H1 (cell line): Measurements from ENCODE around the gene TLCD2. TPM values are rescaled to one million over a fixed set of nuclear protein-coding genes. Genes with fewer than 3 reads are reported as not detected.

Source experiments
- CTCF ChIA-PET: fragments of 300-600 bp; sonication (Branson Sonifier 250); formaldehyde crosslinking; loops from one replicate; lab custom pipeline; 2021; ENCODE audit not compliant: partially characterized antibody; lab: Charles Lee
- POLR2A ChIA-PET: fragments of 300-600 bp; sonication (Branson Sonifier 250); formaldehyde crosslinking; loops from one replicate; lab custom pipeline; 2021; ENCODE audit warnings: inconsistent platforms; ENCODE audit not compliant: partially characterized antibody; lab: Charles Lee
- DNase-seq, 2 experiments: peaks; one replicate each; pipeline versions ENCODE4 v3.0.0 to v3.0.0-alpha.2; 2010 to 2022; ENCODE audit warnings: low spot score in 2 of 2, low read depth in 1 of 2, mixed read lengths in 1 of 2
- FAIRE-seq: peaks from 2 replicates; lab custom pipeline; 2011; peaks lifted over from hg19 to GRCh38; lab: Jason Lieb, UNC
- H2AFZ ChIP-seq: 2 replicates; pipeline ENCODE4 v1.8.1; 2012; ENCODE audit warnings: low read length, inconsistent platforms
- H2AK5ac ChIP-seq: 2 replicates; pipeline ENCODE4 v1.6.1; 2013; ENCODE audit warnings: low read depth, low read length
- H2BK120ac ChIP-seq: replicated peaks from 2 replicates; pipeline ENCODE3; 2013; ENCODE audit warnings: low read depth, low read length, inconsistent platforms
- H2BK12ac ChIP-seq: 2 replicates; pipeline ENCODE4 v1.6.1; 2013; ENCODE audit warnings: low read depth, low read length
- H2BK15ac ChIP-seq: 2 replicates; pipeline ENCODE4 v1.6.1; 2013; ENCODE audit warnings: low read length
- H2BK20ac ChIP-seq: 2 replicates; pipeline ENCODE4 v1.6.1; 2013; ENCODE audit warnings: low read length
- H2BK5ac ChIP-seq: 2 replicates; pipeline ENCODE4 v1.6.1; 2013; ENCODE audit warnings: low read depth, low read length
- H3K14ac ChIP-seq: 2 replicates; pipeline ENCODE4 v1.6.1; 2013; ENCODE audit warnings: inconsistent platforms; ENCODE audit not compliant: insufficient read length
- H3K18ac ChIP-seq: 2 replicates; pipeline ENCODE4 v1.6.1; 2013; ENCODE audit warnings: low read length; ENCODE audit errors: extremely low read depth
- H3K23ac ChIP-seq: 2 replicates; pipeline ENCODE4 v1.6.1; 2013; ENCODE audit warnings: inconsistent platforms; ENCODE audit not compliant: insufficient read length
- H3K23me2 ChIP-seq: 2 replicates; pipeline ENCODE4 v1.6.1; 2013; ENCODE audit warnings: low read depth, low read length
- H3K27ac ChIP-seq: 2 replicates; pipeline ENCODE4 v1.6.1; 2011; ENCODE audit warnings: low read depth, low read length, inconsistent platforms
- H3K27me3 ChIP-seq, 4 experiments: replicated peaks in 1 of 4; 1 replicate in 1 of 4; 2 replicates in 3 of 4; pipeline versions ENCODE4 v1.6.1 to v1.8.1; 2011 to 2013; ENCODE audit warnings: low read length in 3 of 4, mild to moderate bottlenecking in 3 of 4, inconsistent platforms in 2 of 4, mixed read lengths in 2 of 4, moderate library complexity in 1 of 4; ENCODE audit not compliant: control insufficient read depth in 3 of 4, insufficient read depth in 3 of 4; ENCODE audit errors: extremely low read depth in 1 of 4
- H3K36me3 ChIP-seq, 4 experiments: 2 replicates each; pipeline versions ENCODE4 v1.6.1 to v1.8.1; 2011 to 2013; ENCODE audit warnings: mild to moderate bottlenecking in 4 of 4, low read length in 3 of 4, moderate library complexity in 2 of 4, control low read depth in 1 of 4, inconsistent platforms in 1 of 4; ENCODE audit not compliant: insufficient read depth in 4 of 4, control insufficient read depth in 2 of 4
- H3K4ac ChIP-seq: replicated peaks from 2 replicates; pipeline ENCODE3; 2013; ENCODE audit warnings: low read length, low read depth, mixed read lengths, inconsistent platforms; ENCODE audit not compliant: insufficient read length
- H3K4me1 ChIP-seq, 4 experiments: replicated peaks in 1 of 4; 1 replicate in 1 of 4; 2 replicates in 3 of 4; pipeline versions ENCODE4 v1.6.1 to v1.8.1; 2011 to 2013; ENCODE audit warnings: low read length in 3 of 4, inconsistent platforms in 2 of 4, mixed read lengths in 1 of 4; ENCODE audit not compliant: insufficient read depth in 4 of 4, control insufficient read depth in 3 of 4
- H3K4me2 ChIP-seq, 2 experiments: 2 replicates each; pipeline versions ENCODE4 v1.6.1 to v1.8.1; 2011 to 2013; ENCODE audit warnings: low read depth in 2 of 2, low read length in 2 of 2, control low read depth in 1 of 2, inconsistent platforms in 1 of 2, mild to moderate bottlenecking in 1 of 2; ENCODE audit not compliant: insufficient read depth in 1 of 2
- H3K4me3 ChIP-seq, 4 experiments: fragments of 200-600, 300-600 bp in 1 of 4; sonication (generic), shearing (Covaris generic), sonication (Bioruptor Twin) in 1 of 4; 2 replicates each; pipeline versions ENCODE4 v1.5.1 to v1.8.1; 2011 to 2016; ENCODE audit warnings: low read length in 4 of 4, low read depth in 3 of 4, control low read depth in 2 of 4, inconsistent platforms in 2 of 4, mild to moderate bottlenecking in 2 of 4, mixed read lengths in 1 of 4, moderate library complexity in 1 of 4; ENCODE audit not compliant: insufficient read depth in 2 of 4; ENCODE audit errors: extremely low read depth in 1 of 4
- H3K56ac ChIP-seq: replicated peaks from 2 replicates; pipeline ENCODE3; 2013; ENCODE audit warnings: low read depth, mild to moderate bottlenecking, mixed read lengths, low read length, inconsistent platforms; ENCODE audit not compliant: insufficient read length
- H3K79me1 ChIP-seq: 2 replicates; pipeline ENCODE4 v1.6.1; 2013; ENCODE audit warnings: low read depth, low read length, control low read depth
- H3K79me2 ChIP-seq, 2 experiments: 2 replicates each; pipeline versions ENCODE4 v1.6.1 to v1.8.1; 2012 to 2013; ENCODE audit warnings: low read length in 2 of 2, mild to moderate bottlenecking in 2 of 2, inconsistent platforms in 1 of 2; ENCODE audit not compliant: insufficient read depth in 2 of 2, control insufficient read depth in 1 of 2
- H3K9ac ChIP-seq, 4 experiments: replicated peaks in 1 of 4; 1 replicate in 1 of 4; 2 replicates in 3 of 4; pipeline versions ENCODE4 v1.6.1 to v1.8.1; 2011 to 2013; ENCODE audit warnings: low read depth in 3 of 4, low read length in 3 of 4, control low read depth in 2 of 4, mild to moderate bottlenecking in 2 of 4, moderate library complexity in 2 of 4, inconsistent platforms in 1 of 4; ENCODE audit errors: extremely low read depth in 1 of 4
- H3K9me3 ChIP-seq, 2 experiments: 2 replicates each; pipeline versions ENCODE4 v1.6.1 to v1.8.1; 2012 to 2013; ENCODE audit warnings: mild to moderate bottlenecking in 2 of 2, moderate library complexity in 2 of 2, control low read depth in 1 of 2, inconsistent platforms in 1 of 2, low read depth in 1 of 2, low read length in 1 of 2, mixed read lengths in 1 of 2; ENCODE audit not compliant: insufficient read depth in 2 of 2
- H4K20me1 ChIP-seq, 2 experiments: replicated peaks in 1 of 2; 2 replicates each; pipeline versions ENCODE3 to v1.8.1; 2011 to 2013; ENCODE audit warnings: inconsistent platforms in 2 of 2, low read length in 2 of 2, mild to moderate bottlenecking in 1 of 2; ENCODE audit not compliant: insufficient read depth in 2 of 2, control insufficient read depth in 1 of 2
- H4K5ac ChIP-seq: 2 replicates; pipeline ENCODE4 v1.6.1; 2013; ENCODE audit warnings: low read length, low read depth, mixed read lengths, inconsistent platforms; ENCODE audit not compliant: insufficient read length
- H4K8ac ChIP-seq: 2 replicates; pipeline ENCODE4 v1.8.0; 2013; ENCODE audit warnings: mild to moderate bottlenecking, moderate library complexity, low read length, inconsistent platforms; ENCODE audit not compliant: insufficient read depth; ENCODE audit errors: extremely low read depth
- H4K91ac ChIP-seq: replicated peaks from 2 replicates; pipeline ENCODE3; 2013; ENCODE audit warnings: low read length, mixed read lengths, inconsistent platforms; ENCODE audit not compliant: insufficient read length
- ASH2L ChIP-seq: fragments of 200-600, 300-600 bp; sonication (generic); IDR thresholded peaks from one replicate; pipeline ENCODE4 v1.7.1; 2017; ENCODE audit warnings: low read length
- BACH1 ChIP-seq: IDR thresholded peaks from 2 replicates; pipeline ENCODE4 v1.6.1; 2012; ENCODE audit warnings: low read length, improper control_type of control experiment
- BCL11A ChIP-seq, 2 experiments: IDR thresholded peaks; one replicate each; pipeline ENCODE4 v1.6.1; 2011; ENCODE audit warnings: low read depth in 2 of 2, low read length in 2 of 2, mild to moderate bottlenecking in 2 of 2
- BRCA1 ChIP-seq: IDR thresholded peaks from 2 replicates; pipeline ENCODE4 v1.6.1; 2012; ENCODE audit warnings: low read depth, low read length, improper control_type of control experiment
- CBX8 ChIP-seq: fragments of 300-800, 300-1000 bp; sonication (generic); IDR thresholded peaks from 2 replicates; pipeline ENCODE4 v1.7.1; 2016; ENCODE audit warnings: low read depth, low read length, borderline replicate concordance
- CHD1 ChIP-seq: IDR thresholded peaks from 2 replicates; pipeline ENCODE4 v1.6.1; 2012; ENCODE audit warnings: low read depth, low read length, improper control_type of control experiment
- NRF1 ChIP-seq: IDR thresholded peaks from 2 replicates; pipeline ENCODE4 v1.6.1; 2011; ENCODE audit warnings: mild to moderate bottlenecking, low read depth, low read length, improper control_type of control experiment
- POLR2AphosphoS5 ChIP-seq: IDR thresholded peaks from 2 replicates; pipeline ENCODE4 v1.6.1; 2011; ENCODE audit warnings: low read depth, low read length
- POU5F1 ChIP-seq: IDR thresholded peaks from 2 replicates; pipeline ENCODE4 v1.6.1; 2011; ENCODE audit warnings: low read depth, mild to moderate bottlenecking, low read length, moderate library complexity
- RBBP5 ChIP-seq: IDR thresholded peaks from 2 replicates; pipeline ENCODE4 v1.7.1; 2012; ENCODE audit warnings: low read depth, mild to moderate bottlenecking, inconsistent platforms, low read length, moderate library complexity, borderline replicate concordance
- SIN3A ChIP-seq, 2 experiments: IDR thresholded peaks in 1 of 2; conservative IDR thresholded peaks in 1 of 2; 2 replicates each; pipeline ENCODE4 v1.6.1; 2011 to 2012; ENCODE audit warnings: low read length in 2 of 2, improper control_type of control experiment in 1 of 2, low read depth in 1 of 2, mild to moderate bottlenecking in 1 of 2
- TBP ChIP-seq: IDR thresholded peaks from 2 replicates; pipeline ENCODE4 v1.6.1; 2011; ENCODE audit warnings: low read depth, low read length, improper control_type of control experiment
- WGBS, 2 experiments: shearing (Covaris generic) in 1 of 2; methylation state at CpG; one replicate each; pipeline versions ENCODE4 v1.1.6 to v1.1.7; 2013 to 2015; ENCODE audit warnings: low lambda C conversion rate in 2 of 2, mixed read lengths in 2 of 2, inconsistent platforms in 1 of 2, low coverage in 1 of 2, missing lambda C conversion rate in 1 of 2; ENCODE audit not compliant: insufficient replicate concordance in 2 of 2, insufficient coverage in 1 of 2, insufficient read length in 1 of 2; ENCODE audit errors: extremely low coverage in 1 of 2, missing lambda C conversion rate in 1 of 2; 5-methylcytosine and 5-hydroxymethylcytosine counted together
- polyA plus RNA-seq, 7 experiments: library from polyadenylated mRNA; depleted of rRNA in 3 of 7; stranded (reverse) in 5 of 7; unstranded in 2 of 7; fragments of >200 nt in 5 of 7; fragments of 200-250 nt in 2 of 7; gene quantifications; 1 replicate in 5 of 7; 2 replicates in 1 of 7; 4 replicates in 1 of 7; pipeline versions ENCODE4 v1.2.1 to v1.2.3, GENCODE V29; 2011 to 2013; ENCODE audit warnings: missing spikeins in 2 of 7, mixed read lengths in 2 of 7
- total RNA-seq: library from RNA; stranded (reverse); fragmentation: NEBNext Ultra II Directional; extraction: Animal tissue kit (Norgen Biotek cat#: 25700); gene quantifications from 2 replicates; pipeline ENCODE4 v1.2.1, GENCODE V29; 2021

TLCD2 gene
- total and polyA plus RNA-seq, 2 of the 8 experiments (the other 6 are each of a cell fraction or from before 2014, with no cell fraction given): 0.47 to 1.4 TPM

GRCh38 chr17:1684378-1685189, 25.6 kb downstream of the TLCD2 start, which contains the start of gene PRPF8:
TSS of gene PRPF8 (minus strand) at chr17:1684867. CDS start at chr17:1684571, 296 bp downstream.
- Histone ChIP-seq H3K23me2 (peaks cover 3% of the 10 kb centered on the region), H2BK5ac (peak within 1 kb of the TSS; percentile 46; the same call in 1 of the 2 replicates), H2BK15ac (no peak within 1 kb of the TSS), H3K79me2 (peaks cover 10 to 32% of the 10 kb centered on the region in 2 experiments), H3K27me3 (no peaks in the 10 kb centered on the region), H3K9ac (peak within 1 kb of the TSS in 3 of 4 experiments; percentile 71 to 75 (median 74); a peak in 5 of 7 replicates), H4K20me1 (peaks cover 18 to 22% of the 10 kb centered on the region in 2 experiments), H3K36me3 (peaks cover 31 to 38% (median 33%) of the 10 kb centered on the region in 4 experiments), H3K23ac (no peak within 1 kb of the TSS), H4K5ac (peak within 1 kb of the TSS; percentile 13), H3K4me3 (peak within 1 kb of the TSS; percentile 78 to 87 (median 82)), H3K79me1 (peaks cover 9% of the 10 kb centered on the region), H3K4me1 (peaks cover 0 to 5% (median 3%) of the 10 kb centered on the region in 4 experiments; a peak in 3 of 7 replicates), H2AK5ac (no peak within 1 kb of the TSS), H3K18ac (peak within 1 kb of the TSS; percentile 57; the same call in 1 of the 2 replicates), H2BK12ac (no peak within 1 kb of the TSS), H3K14ac (no peak within 1 kb of the TSS), H4K8ac (peak within 1 kb of the TSS; percentile 91; the same call in 1 of the 2 replicates), H2AFZ (peak within 1 kb of the TSS; percentile 89), H4K91ac (no peak within 1 kb of the TSS), H2BK20ac (no peak within 1 kb of the TSS), H3K56ac (peak within 1 kb of the TSS; percentile 77), H3K4me2 (peak within 1 kb of the TSS; percentile 74 to 86), H3K27ac (peak within 1 kb of the TSS; percentile 63; the same call in 1 of the 2 replicates), H3K9me3 (no peaks in the 10 kb centered on the region), H3K4ac (no peak within 1 kb of the TSS), H2BK120ac (no peak within 1 kb of the TSS)
- FAIRE-seq: no peak
- WGBS, 2 experiments: 1% methylated on average over 72 of the region's 72 CpGs; no CpG with 5 or more reads in 1 of the 2 experiments
- ChIA-PET POLR2A (interaction anchor here (0.6 to 2.0 kb wide), 11 partner anchors 12 to 155 kb away, joined by 3 to 15 read pairs (median 4); partner anchors contain the start of gene RILP), CTCF (interaction anchor here (0.6 to 2.4 kb wide), 5 partner anchors 15 to 388 kb away, joined by 3 to 13 read pairs (median 5); no protein-coding TSS in a partner anchor)
- peak; percentile 90 to 98 for DNase-seq
- peak; percentile 91 for TF ChIP-seq POLR2AphosphoS5
- no peak for TF ChIP-seq BRCA1
- no peak for TF ChIP-seq BACH1
- no peak for TF ChIP-seq ASH2L
- no peak for TF ChIP-seq POU5F1
- TF ChIP-seq BCL11A (IDR thresholded peaks at IDR 0.05; ENCODE audit: low read depth in 2 of 2, low read length in 2 of 2): no peak
- no peak for TF ChIP-seq CHD1
- TF ChIP-seq TBP: peak; percentile 79
- TF ChIP-seq NRF1: no peak; the same call in 1 of the 2 replicates
- TF ChIP-seq RBBP5: no peak; the same call in 1 of the 2 replicates
- no peak for TF ChIP-seq CBX8
- peak; percentile 47 to 64; a peak in 2 of 4 replicates for TF ChIP-seq SIN3A (conservative IDR thresholded peaks at IDR 0.05 in 1 of 2, IDR thresholded peaks at IDR 0.05 in 1 of 2; ENCODE audit: low read depth in 1 of 2, low read length in 2 of 2)
